Lower leg skin (tissue), 4 donors: ENCODE measurements around the gene SRSF11. TPM values are rescaled to one million over a fixed set of nuclear protein-coding genes. Genes with fewer than 3 reads are reported as not detected.

Source experiments
- DNase-seq, 2 donors: peaks; one replicate each; pipeline ENCODE4 v3.0.0-alpha.2; 2019; ENCODE audit warnings: low spot score in 2 of 2
- H3K4me3 ChIP-seq: fragments of 200-600 bp; sonication (generic); 2 replicates; pipeline ENCODE4 v1.5.1; 2017; ENCODE audit warnings: mild to moderate bottlenecking, low read depth; ENCODE audit not compliant: poor library complexity, severe bottlenecking
- CTCF ChIP-seq, 3 donors: fragments of 450-650 bp; IDR thresholded peaks; one replicate each; pipeline ENCODE4 v1.5.1; 2016; ENCODE audit warnings: antibody characterized with exemption in 3 of 3, mild to moderate bottlenecking in 3 of 3, moderate library complexity in 2 of 3
- POLR2A ChIP-seq, 2 donors: fragments of 450-650 bp; IDR thresholded peaks; one replicate each; pipeline ENCODE4 v1.6.1; 2016 to 2017; ENCODE audit warnings: antibody characterized with exemption in 2 of 2, mild to moderate bottlenecking in 1 of 2, moderate library complexity in 1 of 2
- WGBS, 2 donors: methylation state at CpG; one replicate each; pipeline ENCODE4 v1.1.5; 2018; 5-methylcytosine and 5-hydroxymethylcytosine counted together
- intact Hi-C: fragments of 100-400 bp; cut with DNase I; formaldehyde crosslinking; loops from one replicate; pipeline ENCODE4 v1.15.0; 2023; ENCODE audit warnings: low total_unique reads
- total RNA-seq, 4 donors: library from RNA; depleted of rRNA; stranded (reverse); fragments of >200 nt; gene quantifications; one replicate each; pipeline ENCODE4 v1.1.0, GENCODE V29; 2016

Gene SRSF11
- total RNA-seq, 4 donors from 2014 or later = 59.2 to 153 (median 98.7) TPM

GRCh38 chr1:70195342-70195741, 25.8 kb upstream of the SRSF11 start:
- no peak overlapping the region for H3K4me3 ChIP-seq
- WGBS, 2 donors = 95 to 96% methylated on average over 4 of the region's 4 CpGs
- intact Hi-C loops = no loop called here
- DNase-seq = peak in 1 of 2 donors; percentile 40
- TF ChIP-seq POLR2A (IDR thresholded peaks at IDR 0.05) = no peak
- no peak for TF ChIP-seq CTCF (IDR thresholded peaks at IDR 0.05)

- 93 to 94% methylated on average over 3 of the region's 3 CpGs for WGBS, 2 donors
- no peak overlapping the region for H3K4me3 ChIP-seq
- intact Hi-C loops = no loop called here
- no peak for DNase-seq
- no peak for TF ChIP-seq CTCF (IDR thresholded peaks at IDR 0.05)
- TF ChIP-seq POLR2A (IDR thresholded peaks at IDR 0.05) = no peak
Measured at GRCh38 chr1:70196333-70196732, 24.8 kb upstream of the SRSF11 start.

- intact Hi-C loops = no loop called here
- WGBS, 2 donors = 95 to 98% methylated on average over 4 of the region's 4 CpGs
- DNase-seq = no peak
- TF ChIP-seq POLR2A (IDR thresholded peaks at IDR 0.05) (no peak), CTCF (IDR thresholded peaks at IDR 0.05) (no peak)
- H3K4me3 ChIP-seq = no peak overlapping the region
Measured at GRCh38 chr1:70200065-70200464, 21.1 kb upstream of the SRSF11 start.

GRCh38 chr1:70202173-70202758, 18.9 kb upstream of the SRSF11 start:
- TF ChIP-seq POLR2A (IDR thresholded peaks at IDR 0.05) = no peak
- TF ChIP-seq CTCF (IDR thresholded peaks at IDR 0.05) = no peak
- DNase-seq = no peak
- intact Hi-C loops = no loop called here
- H3K4me3 ChIP-seq = no peak overlapping the region
- WGBS, 2 donors = 57 to 67% methylated on average over 2 of the region's 2 CpGs

GRCh38 chr1:70204139-70204538, 17.0 kb upstream of the SRSF11 start:
- no peak for TF ChIP-seq POLR2A (IDR thresholded peaks at IDR 0.05)
- TF ChIP-seq CTCF (IDR thresholded peaks at IDR 0.05) = no peak
- no peak overlapping the region for H3K4me3 ChIP-seq
- intact Hi-C loops = no loop called here
- WGBS, 2 donors = 95 to 100% methylated on average over 1 of the region's 1 CpG
- no peak for DNase-seq

- DNase-seq = no peak
- WGBS, 2 donors = 1 to 3% methylated on average over 4 of the region's 4 CpGs
- TF ChIP-seq POLR2A (IDR thresholded peaks at IDR 0.05) (no peak), CTCF (IDR thresholded peaks at IDR 0.05) (no peak)
- peak overlapping the region; percentile 81 for H3K4me3 ChIP-seq
- intact Hi-C loops = no loop called here
Measured at GRCh38 chr1:70204600-70204999, 16.6 kb upstream of the SRSF11 start.
